Neural crest cell (in vitro differentiated cells): ENCODE measurements around the gene TMOD3. TPM values are rescaled to one million over a fixed set of nuclear protein-coding genes. Genes with fewer than 3 reads are reported as not detected.

ENCODE experiments used
- DNase-seq: peaks from one replicate; pipeline ENCODE4 v3.0.0; 2021; ENCODE audit warnings: low read depth, mixed read lengths, low spot score
- H3K27ac Mint-ChIP-seq: one replicate; pipeline ENCODE4 v1.8.0; 2021; ENCODE audit warnings: mild to moderate bottlenecking, mixed read lengths; ENCODE audit not compliant: unreplicated experiment
- H3K27me3 Mint-ChIP-seq: 2 replicates; pipeline ENCODE4 v1.8.0; 2021; ENCODE audit warnings: low read depth, mild to moderate bottlenecking, mixed read lengths
- H3K36me3 Mint-ChIP-seq: 2 replicates; pipeline ENCODE4 v1.8.0; 2021; ENCODE audit warnings: low read depth, mild to moderate bottlenecking, mixed read lengths
- H3K4me1 Mint-ChIP-seq: 2 replicates; pipeline ENCODE4 v1.8.0; 2021; ENCODE audit warnings: mixed read lengths
- H3K4me3 Mint-ChIP-seq: one replicate; pipeline ENCODE4 v1.8.0; 2021; ENCODE audit warnings: mild to moderate bottlenecking, mixed read lengths
- H3K9me3 Mint-ChIP-seq: 2 replicates; pipeline ENCODE4 v1.8.0; 2021; ENCODE audit warnings: mixed read lengths
- CTCF ChIP-seq: fragments of 200-600 bp; sonication (generic); conservative IDR thresholded peaks from 2 replicates; pipeline ENCODE4 v1.5.0; 2021; ENCODE audit warnings: antibody characterized with exemption, mild to moderate bottlenecking
- total RNA-seq: library from RNA; stranded (reverse); gene quantifications from 2 replicates; pipeline ENCODE4 v1.2.1, GENCODE V29; 2021

The TMOD3 gene
- total RNA-seq, 1 donor from 2014 or later: 29.3 TPM

DNA sequence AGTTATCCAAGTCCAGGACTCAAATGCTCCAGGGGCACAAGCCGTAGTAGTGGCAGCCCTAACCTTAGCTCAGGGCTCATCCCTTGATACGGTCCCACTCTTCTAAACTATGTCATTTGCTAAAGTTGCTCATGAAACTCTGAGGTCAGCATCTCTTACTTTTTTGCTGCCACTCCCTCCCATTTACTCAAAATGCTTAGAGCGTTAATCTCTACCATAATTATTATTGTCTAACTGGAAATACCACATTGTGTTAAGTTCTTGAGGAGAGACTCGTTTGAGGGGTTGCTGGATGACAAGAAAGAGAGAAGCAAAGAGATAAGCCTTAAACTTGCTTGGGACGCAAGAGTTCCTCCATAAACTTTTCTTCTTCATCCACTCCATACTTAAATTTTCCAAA, 26.9 kb upstream of the TMOD3 start:
- DNase-seq: no peak
- peaks cover 14% of the 10 kb centered on the region for H3K36me3 Mint-ChIP-seq
- H3K27ac Mint-ChIP-seq: no peak overlapping the region
- no peak for TF ChIP-seq CTCF
- H3K27me3 Mint-ChIP-seq: no peaks in the 10 kb centered on the region
- H3K4me1 Mint-ChIP-seq: peaks cover 9% of the 10 kb centered on the region
- no peaks in the 10 kb centered on the region for H3K9me3 Mint-ChIP-seq
- no peak overlapping the region for H3K4me3 Mint-ChIP-seq

DNA sequence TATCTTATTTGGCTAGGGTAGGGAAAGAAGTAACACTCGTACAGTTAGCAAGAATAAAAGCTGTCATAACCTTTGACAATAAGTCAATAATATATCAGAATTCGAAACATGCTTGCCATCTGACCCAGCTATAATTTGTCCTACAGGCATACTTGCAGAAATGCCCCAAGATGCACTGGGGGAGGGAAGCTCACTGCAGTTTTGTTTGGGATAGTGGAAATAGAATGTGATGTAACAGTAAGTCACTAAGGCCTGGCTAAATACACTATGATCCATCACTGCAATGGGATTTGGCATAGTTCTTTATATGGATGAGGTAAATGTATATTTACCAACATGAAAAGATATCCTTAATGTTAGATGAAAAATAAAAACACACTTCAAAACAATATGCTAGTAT, 25.5 kb upstream of the TMOD3 start:
- Mint-ChIP-seq H3K27ac (no peak overlapping the region), H3K27me3 (no peaks in the 10 kb centered on the region), H3K4me1 (peaks cover 7% of the 10 kb centered on the region), H3K9me3 (no peaks in the 10 kb centered on the region), H3K36me3 (peaks cover 14% of the 10 kb centered on the region), H3K4me3 (no peak overlapping the region)
- no peak for TF ChIP-seq CTCF
- no peak for DNase-seq

GRCh38 chr15:51806123-51806522, 23.3 kb upstream of the TMOD3 start:
- TF ChIP-seq CTCF: no peak
- Mint-ChIP-seq H3K27me3 (no peaks in the 10 kb centered on the region), H3K9me3 (no peaks in the 10 kb centered on the region), H3K4me1 (no peaks in the 10 kb centered on the region), H3K4me3 (no peak overlapping the region), H3K27ac (no peak overlapping the region), H3K36me3 (peaks cover 14% of the 10 kb centered on the region)
- DNase-seq: no peak

- no peaks in the 10 kb centered on the region for H3K9me3 Mint-ChIP-seq
These were observed 20.0 kb upstream of the TMOD3 start for GRCh38 chr15:51809457-51809856.

DNA sequence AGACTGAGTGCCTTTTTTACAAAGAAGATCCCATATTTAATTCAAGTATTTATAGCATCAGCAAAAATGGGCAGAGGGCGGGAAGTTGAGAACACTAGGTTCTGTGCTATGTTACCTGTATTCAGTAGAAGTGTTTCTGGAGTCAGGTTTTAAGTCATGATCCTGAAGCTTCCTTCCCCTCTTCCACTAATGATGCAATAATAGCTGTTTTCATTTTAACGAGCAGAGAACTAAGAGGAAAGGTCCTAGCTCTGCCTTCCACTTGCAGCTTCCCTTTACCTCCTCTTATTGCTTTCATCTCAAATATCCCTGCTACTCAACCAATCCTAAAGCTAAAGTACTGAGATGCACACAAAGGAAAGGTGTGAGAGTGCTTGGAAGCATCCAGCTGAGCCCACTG, 16.9 kb upstream of the TMOD3 start:
- H3K4me3 Mint-ChIP-seq: no peak overlapping the region

More at GRCh38 chr15:51809457-51809856, 20.0 kb upstream of the TMOD3 start:
- Mint-ChIP-seq H3K27me3 (no peaks in the 10 kb centered on the region), H3K36me3 (peaks cover 20% of the 10 kb centered on the region), H3K4me3 (no peak overlapping the region), H3K27ac (no peak overlapping the region), H3K4me1 (no peaks in the 10 kb centered on the region)
- DNase-seq: no peak
- no peak for TF ChIP-seq CTCF

More for the DNA sequence above, 16.9 kb upstream of the TMOD3 start:
- no peak for TF ChIP-seq CTCF
- Mint-ChIP-seq H3K36me3 (peaks cover 6% of the 10 kb centered on the region), H3K9me3 (no peaks in the 10 kb centered on the region), H3K27me3 (no peaks in the 10 kb centered on the region), H3K4me1 (peaks cover 6% of the 10 kb centered on the region), H3K27ac (no peak overlapping the region)
- DNase-seq: no peak
